ENCODE results near the gene IDI2. TPM values are rescaled to one million over a fixed set of nuclear protein-coding genes. Genes with fewer than 3 reads are reported as not detected.

IDI2 gene
- total and polyA plus RNA-seq, 2 donors (not counting 1 experiment from before 2014, with no cell fraction given) = not detected

DNA sequence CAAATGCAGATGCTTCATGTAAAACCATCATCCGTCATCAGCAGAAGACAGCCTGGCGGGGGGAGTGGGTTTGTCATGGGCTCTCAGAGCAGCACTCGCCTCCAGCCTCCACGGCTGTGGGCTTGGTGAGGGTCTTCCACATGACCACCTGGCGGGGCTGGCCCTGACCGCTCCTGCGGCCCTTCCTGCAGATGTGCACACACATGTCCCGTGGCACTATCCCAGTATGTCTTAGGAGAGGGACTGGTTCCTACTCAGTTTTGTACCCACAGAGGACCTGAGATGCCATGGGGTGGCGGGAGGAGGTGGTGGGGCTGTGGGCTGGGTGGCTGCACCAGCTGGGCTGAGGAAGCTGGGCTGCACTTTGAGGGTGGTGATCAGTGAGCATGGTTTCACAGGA, 4.7 kb downstream of the IDI2 start:
- H2AFZ ChIP-seq (ENCODE audit: low read length) = no peak overlapping the region
- H3K4me1 ChIP-seq (ENCODE audit: control insufficient read depth, extremely low read depth, insufficient read depth, low read length) = no peaks in the 10 kb centered on the region
- H3K36me3 ChIP-seq (ENCODE audit: control insufficient read depth, insufficient read depth, low read length) = peaks cover 14% of the 10 kb centered on the region
- no peaks in the 10 kb centered on the region for H3K79me2 ChIP-seq (ENCODE audit: control insufficient read depth, insufficient read depth, low read length)
- no peak overlapping the region for H3K4me2 ChIP-seq (ENCODE audit: extremely low read depth, insufficient read depth, low read length)
- H3K9ac ChIP-seq (ENCODE audit: insufficient read depth, low read length) = no peak overlapping the region
- no peaks in the 10 kb centered on the region for H3K9me3 ChIP-seq (ENCODE audit: control insufficient read depth, insufficient read depth, low read depth, low read length)
- no peak for DNase-seq (ENCODE audit: low read depth in 2 of 2)
- no peak overlapping the region for H3K27ac ChIP-seq (ENCODE audit: insufficient read depth, low read length)
- H3K4me3 ChIP-seq (replicated peaks in 1 of 4; ENCODE audit: control extremely low read depth in 1 of 4, insufficient read depth in 1 of 4, low read depth in 3 of 4, low read length in 4 of 4) = no peak overlapping the region
- TF ChIP-seq EZH2 (IDR thresholded peaks at IDR 0.05; ENCODE audit: low read length, missing control alignments) = no peak
- TF ChIP-seq, protein P1, sequence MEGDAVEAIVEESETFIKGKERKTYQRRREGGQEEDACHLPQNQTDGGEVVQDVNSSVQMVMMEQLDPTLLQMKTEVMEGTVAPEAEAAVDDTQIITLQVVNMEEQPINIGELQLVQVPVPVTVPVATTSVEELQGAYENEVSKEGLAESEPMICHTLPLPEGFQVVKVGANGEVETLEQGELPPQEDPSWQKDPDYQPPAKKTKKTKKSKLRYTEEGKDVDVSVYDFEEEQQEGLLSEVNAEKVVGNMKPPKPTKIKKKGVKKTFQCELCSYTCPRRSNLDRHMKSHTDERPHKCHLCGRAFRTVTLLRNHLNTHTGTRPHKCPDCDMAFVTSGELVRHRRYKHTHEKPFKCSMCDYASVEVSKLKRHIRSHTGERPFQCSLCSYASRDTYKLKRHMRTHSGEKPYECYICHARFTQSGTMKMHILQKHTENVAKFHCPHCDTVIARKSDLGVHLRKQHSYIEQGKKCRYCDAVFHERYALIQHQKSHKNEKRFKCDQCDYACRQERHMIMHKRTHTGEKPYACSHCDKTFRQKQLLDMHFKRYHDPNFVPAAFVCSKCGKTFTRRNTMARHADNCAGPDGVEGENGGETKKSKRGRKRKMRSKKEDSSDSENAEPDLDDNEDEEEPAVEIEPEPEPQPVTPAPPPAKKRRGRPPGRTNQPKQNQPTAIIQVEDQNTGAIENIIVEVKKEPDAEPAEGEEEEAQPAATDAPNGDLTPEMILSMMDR (conservative IDR thresholded peaks at IDR 0.05 in 1 of 2, IDR thresholded peaks at IDR 0.05 in 1 of 2; ENCODE audit: low read depth in 1 of 2, low read length in 2 of 2) = no peak
- H4K20me1 ChIP-seq (ENCODE audit: control insufficient read depth, extremely low read depth, insufficient read depth, low read length) = no peaks in the 10 kb centered on the region
- no peaks in the 10 kb centered on the region for H3K27me3 ChIP-seq (ENCODE audit: control insufficient read depth, insufficient read depth, low read length)

DNA sequence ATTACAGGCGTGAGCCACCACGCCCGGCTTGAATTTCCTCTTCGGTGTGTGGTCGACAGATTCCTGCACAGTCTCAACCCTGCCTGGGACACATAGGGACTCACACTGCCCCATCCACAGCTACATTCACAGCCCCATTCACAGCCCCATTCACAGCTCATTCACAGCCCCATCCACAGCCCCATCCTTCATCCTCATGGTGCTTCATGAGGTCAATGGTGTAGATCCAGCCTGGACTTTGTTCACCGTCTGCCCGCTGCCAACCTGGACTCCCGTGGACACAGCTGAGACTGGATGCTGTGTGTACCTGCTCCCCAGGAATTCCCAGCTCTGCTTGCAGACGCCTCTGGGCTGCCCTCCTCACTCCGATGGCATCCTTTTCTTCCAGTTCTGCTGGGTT, 5.2 kb downstream of the IDI2 start:
- H3K4me1 ChIP-seq (ENCODE audit: control insufficient read depth, extremely low read depth, insufficient read depth, low read length) = no peaks in the 10 kb centered on the region
- no peak overlapping the region for H3K4me3 ChIP-seq (replicated peaks in 1 of 4; ENCODE audit: control extremely low read depth in 1 of 4, insufficient read depth in 1 of 4, low read depth in 3 of 4, low read length in 4 of 4)
- H3K79me2 ChIP-seq (ENCODE audit: control insufficient read depth, insufficient read depth, low read length) = no peaks in the 10 kb centered on the region
- H3K4me2 ChIP-seq (ENCODE audit: extremely low read depth, insufficient read depth, low read length) = no peak overlapping the region
- H4K20me1 ChIP-seq (ENCODE audit: control insufficient read depth, extremely low read depth, insufficient read depth, low read length) = no peaks in the 10 kb centered on the region
- H3K9me3 ChIP-seq (ENCODE audit: control insufficient read depth, insufficient read depth, low read depth, low read length) = no peaks in the 10 kb centered on the region
- H3K36me3 ChIP-seq (ENCODE audit: control insufficient read depth, insufficient read depth, low read length) = peaks cover 18% of the 10 kb centered on the region
- no peak for DNase-seq (ENCODE audit: low read depth in 2 of 2)
- H3K27me3 ChIP-seq (ENCODE audit: control insufficient read depth, insufficient read depth, low read length) = no peaks in the 10 kb centered on the region
- no peak for TF ChIP-seq EZH2 (IDR thresholded peaks at IDR 0.05; ENCODE audit: low read length, missing control alignments)
- TF ChIP-seq, protein P1 (conservative IDR thresholded peaks at IDR 0.05 in 1 of 2, IDR thresholded peaks at IDR 0.05 in 1 of 2; ENCODE audit: low read depth in 1 of 2, low read length in 2 of 2) = no peak
- H3K9ac ChIP-seq (ENCODE audit: insufficient read depth, low read length) = no peak overlapping the region
- H3K27ac ChIP-seq (ENCODE audit: insufficient read depth, low read length) = no peak overlapping the region
- H2AFZ ChIP-seq (ENCODE audit: low read length) = no peak overlapping the region

DNA sequence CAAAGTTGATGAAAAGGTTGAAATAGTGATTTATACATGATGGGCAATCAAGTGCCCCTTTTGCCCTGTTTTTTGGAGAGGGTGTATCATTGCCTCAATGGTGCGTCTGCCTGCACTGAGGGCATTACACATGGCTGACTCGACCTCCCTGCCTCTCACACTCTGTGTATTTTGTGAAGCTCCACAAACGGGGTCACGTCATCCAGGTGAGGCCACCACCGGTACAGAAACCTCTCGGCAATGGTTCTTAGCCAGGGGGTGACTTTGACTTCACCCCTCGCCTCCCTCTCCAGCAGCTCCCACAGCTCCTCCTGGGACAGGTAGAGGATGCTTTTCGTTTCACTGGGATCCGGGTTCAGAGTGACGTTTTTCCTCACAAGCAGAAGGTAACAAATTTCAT, 6.3 kb downstream of the IDI2 start:
- no peak overlapping the region for H3K4me3 ChIP-seq (replicated peaks in 1 of 4; ENCODE audit: control extremely low read depth in 1 of 4, insufficient read depth in 1 of 4, low read depth in 3 of 4, low read length in 4 of 4)
- H3K36me3 ChIP-seq (ENCODE audit: control insufficient read depth, insufficient read depth, low read length) = peaks cover 20% of the 10 kb centered on the region
- no peak for DNase-seq (ENCODE audit: low read depth in 2 of 2)
- H3K27ac ChIP-seq (ENCODE audit: insufficient read depth, low read length) = no peak overlapping the region
- no peaks in the 10 kb centered on the region for H3K27me3 ChIP-seq (ENCODE audit: control insufficient read depth, insufficient read depth, low read length)
- no peak overlapping the region for H2AFZ ChIP-seq (ENCODE audit: low read length)
- no peaks in the 10 kb centered on the region for H3K79me2 ChIP-seq (ENCODE audit: control insufficient read depth, insufficient read depth, low read length)
- H3K9me3 ChIP-seq (ENCODE audit: control insufficient read depth, insufficient read depth, low read depth, low read length) = no peaks in the 10 kb centered on the region
- no peak overlapping the region for H3K9ac ChIP-seq (ENCODE audit: insufficient read depth, low read length)
- H3K4me2 ChIP-seq (ENCODE audit: extremely low read depth, insufficient read depth, low read length) = no peak overlapping the region
- H3K4me1 ChIP-seq (ENCODE audit: control insufficient read depth, extremely low read depth, insufficient read depth, low read length) = no peaks in the 10 kb centered on the region
- TF ChIP-seq, protein P1 (conservative IDR thresholded peaks at IDR 0.05 in 1 of 2, IDR thresholded peaks at IDR 0.05 in 1 of 2; ENCODE audit: low read depth in 1 of 2, low read length in 2 of 2) = no peak
- TF ChIP-seq EZH2 (IDR thresholded peaks at IDR 0.05; ENCODE audit: low read length, missing control alignments) = no peak
- no peaks in the 10 kb centered on the region for H4K20me1 ChIP-seq (ENCODE audit: control insufficient read depth, extremely low read depth, insufficient read depth, low read length)
